COLO668 (cell line): ENCODE measurements around the gene PRR20D.
"Not testable (repeated sequence)": the region's sequence is repeated elsewhere in the genome, so short reads cannot be mapped to it uniquely, and the experiment has no call there.

Experiments
- DNase-seq: peaks from one replicate; lab custom pipeline; 2025; ENCODE audit not compliant: unreplicated experiment; lab: John Stamatoyannopoulos, UW

The PRR20D gene

DNA sequence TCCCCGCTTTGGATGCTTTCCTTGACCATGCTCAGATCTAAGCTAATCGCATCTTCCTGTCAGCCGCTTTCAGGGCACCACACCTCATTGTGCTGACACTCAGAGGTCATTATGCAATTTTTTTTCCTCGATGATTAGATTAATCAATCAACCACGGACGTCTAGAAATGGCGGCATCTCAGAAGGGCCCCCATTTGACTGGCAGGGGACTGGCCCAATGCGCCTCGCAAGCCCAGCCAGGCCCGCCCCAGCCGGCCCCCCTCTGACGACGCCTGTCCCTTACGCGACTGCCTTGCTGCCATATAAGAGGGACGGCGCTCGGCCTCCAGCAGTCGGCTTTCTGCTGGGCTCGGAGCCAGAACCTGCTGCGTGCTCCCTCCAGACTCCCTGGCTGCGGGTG is at the start of gene PRR20D:
PRR20D (plus strand) TSS at position 301 of the 400 bp plus-strand sequence. CDS start 387 bp downstream, outside the sequence.
- DNase-seq = not testable (repeated sequence)

DNA sequence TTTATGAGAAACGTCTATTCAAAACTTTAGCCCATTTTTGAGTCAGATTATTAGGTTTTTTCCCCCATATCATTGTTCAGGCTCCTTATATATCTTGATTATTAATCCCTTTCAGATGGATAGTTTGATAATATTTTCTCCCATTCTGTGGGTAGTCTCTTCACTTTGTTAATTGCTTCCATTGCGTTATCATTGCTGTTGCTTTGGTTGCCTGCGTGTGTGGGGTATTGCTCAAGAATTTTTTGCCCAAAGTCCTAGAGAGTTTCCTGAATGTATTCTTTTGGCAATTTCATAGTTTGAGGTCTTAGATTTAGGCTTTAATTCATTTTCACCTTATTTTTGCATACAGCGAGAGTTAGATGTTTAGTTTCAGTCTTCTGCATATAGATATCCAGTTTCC is 45.5 kb upstream of the PRR20D start:
- no peak for DNase-seq

DNA sequence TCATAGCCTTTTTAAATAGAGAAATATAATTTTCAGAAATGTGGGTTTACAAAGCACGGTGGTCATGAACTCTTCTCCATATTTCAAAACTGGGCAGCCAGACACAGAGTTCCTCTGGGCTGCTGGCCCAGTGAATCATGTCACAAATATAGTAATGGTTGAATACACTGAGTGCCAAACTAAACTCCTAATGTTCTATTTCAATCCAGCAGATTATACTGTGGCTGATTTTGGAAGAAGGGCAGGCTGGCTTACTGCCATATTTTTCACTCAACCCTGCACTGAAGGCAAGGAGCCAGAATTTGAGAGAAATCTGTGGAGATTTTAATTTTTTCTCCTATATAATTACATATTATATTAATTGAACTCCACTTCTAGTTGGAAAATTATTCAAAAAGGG is 36.8 kb upstream of the PRR20D start:
- no peak for DNase-seq

GRCh38 chr13:57128909-57129308 is 31.5 kb upstream of the PRR20D start:
- DNase-seq = no peak

DNA sequence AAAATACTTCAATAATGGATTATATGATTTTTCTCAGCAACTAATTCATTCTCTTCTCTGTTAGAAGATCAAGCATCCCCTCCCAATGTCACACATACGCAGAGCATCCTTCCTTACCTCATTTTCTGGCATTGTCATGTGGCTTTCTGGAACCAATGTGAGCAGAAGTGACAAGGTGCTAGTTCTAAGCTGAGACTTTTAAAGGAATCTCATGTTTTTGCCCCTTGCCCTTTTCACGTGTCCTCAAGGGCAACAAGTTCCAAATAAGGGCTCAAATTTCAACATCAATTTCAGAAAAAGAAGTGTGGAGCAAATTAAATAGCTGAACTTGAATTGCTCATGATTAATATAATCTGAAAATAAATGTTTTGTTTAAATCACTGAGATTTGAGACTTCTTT is 24.3 kb upstream of the PRR20D start:
- no peak for DNase-seq

- no peak for DNase-seq
These were observed 22.8 kb upstream of the PRR20D start for GRCh38 chr13:57137585-57137984.

DNA sequence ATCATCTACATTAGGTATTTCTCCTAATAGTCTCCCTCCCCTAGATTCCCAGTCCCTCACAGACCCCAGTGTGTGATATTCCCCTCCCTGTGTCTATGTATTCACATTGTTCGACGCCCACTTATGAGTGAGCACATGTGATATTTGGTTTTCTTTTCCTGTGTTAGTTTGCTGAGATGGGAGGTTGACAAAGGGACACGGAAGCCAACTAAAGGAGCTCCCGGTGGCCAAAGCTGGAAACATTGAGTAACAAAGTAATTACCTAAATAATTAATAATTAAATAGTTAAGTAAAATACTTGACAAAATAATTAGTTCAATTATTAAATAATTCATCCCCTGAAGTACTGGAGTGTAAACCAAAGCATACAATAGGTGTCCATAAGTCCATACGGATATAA is 21.4 kb upstream of the PRR20D start:
- no peak for DNase-seq

DNA sequence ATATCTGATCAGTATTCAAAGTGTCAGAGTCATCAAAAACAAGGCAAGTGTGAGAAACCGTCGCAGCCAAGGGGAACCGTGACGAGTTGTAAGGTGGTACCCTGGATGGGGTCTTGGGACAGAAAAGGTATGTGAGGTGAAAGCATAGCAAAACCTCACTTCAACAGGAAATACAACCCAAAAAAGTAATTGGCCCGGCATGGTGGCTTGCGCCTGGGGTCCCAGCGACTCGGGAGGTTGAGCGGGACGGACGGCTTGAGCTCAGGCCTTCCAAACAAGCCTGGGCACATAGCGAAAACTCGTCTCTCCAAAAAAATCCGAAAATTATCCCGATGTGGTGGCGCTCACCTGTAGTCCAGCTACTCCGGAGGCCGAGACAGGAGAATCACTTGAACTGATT is 20.7 kb upstream of the PRR20D start:
- not testable (repeated sequence) for DNase-seq

DNA sequence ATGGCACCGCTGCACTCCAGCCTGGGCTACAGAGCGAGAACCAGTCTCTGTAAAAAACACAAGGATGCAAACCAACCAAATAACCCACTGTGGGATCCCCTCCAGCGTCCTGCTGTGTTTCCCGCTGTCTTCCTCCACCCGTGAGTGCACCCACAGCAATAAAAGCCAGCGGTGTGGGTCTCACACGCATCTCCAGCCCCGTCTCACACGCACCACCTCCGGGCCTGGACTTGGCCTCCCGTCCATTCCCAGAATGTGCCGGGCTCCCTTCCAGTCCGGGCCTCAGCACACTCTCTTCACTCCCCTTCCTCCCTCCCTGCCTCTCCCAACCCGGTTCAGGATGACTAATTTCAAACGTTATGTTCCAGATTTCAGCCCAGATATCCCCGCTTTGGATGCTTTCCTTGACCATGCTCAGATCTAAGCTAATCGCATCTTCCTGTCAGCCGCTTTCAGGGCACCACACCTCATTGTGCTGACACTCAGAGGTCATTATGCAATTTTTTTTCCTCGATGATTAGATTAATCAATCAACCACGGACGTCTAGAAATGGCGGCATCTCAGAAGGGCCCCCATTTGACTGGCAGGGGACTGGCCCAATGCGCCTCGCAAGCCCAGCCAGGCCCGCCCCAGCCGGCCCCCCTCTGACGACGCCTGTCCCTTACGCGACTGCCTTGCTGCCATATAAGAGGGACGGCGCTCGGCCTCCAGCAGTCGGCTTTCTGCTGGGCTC is 20.0 kb upstream of the PRR20D start, which contains the start of gene PRR20A:
PRR20A (plus strand) TSS at position 684 of the 734 bp plus-strand sequence. CDS start 387 bp downstream, outside the sequence.
- DNase-seq = not testable (repeated sequence)

- not testable (repeated sequence) for DNase-seq
These were observed 13.2 kb upstream of the PRR20D start, which contains the start of gene PRR20B for GRCh38 chr13:57147188-57147587. Gene PRR20B, plus strand, starts transcription at chr13:57147488. Its CDS starts 387 bp downstream, at chr13:57147875.

DNA sequence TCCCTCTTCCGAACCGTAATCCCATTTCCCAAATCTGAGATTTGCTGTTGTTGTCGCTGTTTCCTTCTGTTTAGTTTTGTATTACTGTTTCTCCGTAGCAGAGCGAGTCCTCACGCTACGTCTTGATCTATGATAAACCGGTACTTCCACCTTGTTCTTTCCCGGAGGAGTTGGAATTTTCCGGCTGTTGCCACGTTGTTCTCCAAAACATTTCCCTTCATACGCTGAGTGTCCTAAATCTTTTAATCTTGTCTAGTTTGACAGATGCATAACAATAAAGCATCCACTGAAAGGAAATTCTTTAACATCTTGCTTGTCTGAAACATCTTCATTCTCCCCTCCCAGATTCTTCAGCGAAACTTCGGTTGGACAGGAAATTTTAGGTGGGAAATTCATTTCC is 12.3 kb upstream of the PRR20D start:
- not testable (repeated sequence) for DNase-seq

- not testable (repeated sequence) for DNase-seq
These were observed 6.7 kb upstream of the PRR20D start, which contains the start of gene PRR20C for GRCh38 chr13:57153761-57154160. Gene PRR20C, plus strand, starts transcription at chr13:57154061. Its CDS starts 387 bp downstream, at chr13:57154448.

DNA sequence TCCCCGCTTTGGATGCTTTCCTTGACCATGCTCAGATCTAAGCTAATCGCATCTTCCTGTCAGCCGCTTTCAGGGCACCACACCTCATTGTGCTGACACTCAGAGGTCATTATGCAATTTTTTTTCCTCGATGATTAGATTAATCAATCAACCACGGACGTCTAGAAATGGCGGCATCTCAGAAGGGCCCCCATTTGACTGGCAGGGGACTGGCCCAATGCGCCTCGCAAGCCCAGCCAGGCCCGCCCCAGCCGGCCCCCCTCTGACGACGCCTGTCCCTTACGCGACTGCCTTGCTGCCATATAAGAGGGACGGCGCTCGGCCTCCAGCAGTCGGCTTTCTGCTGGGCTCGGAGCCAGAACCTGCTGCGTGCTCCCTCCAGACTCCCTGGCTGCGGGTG is 6.5 kb downstream of the PRR20D start, which contains the start of gene PRR20E:
PRR20E (plus strand) TSS at position 301 of the 400 bp plus-strand sequence. CDS start 387 bp downstream, outside the sequence.
- not testable (repeated sequence) for DNase-seq

DNA sequence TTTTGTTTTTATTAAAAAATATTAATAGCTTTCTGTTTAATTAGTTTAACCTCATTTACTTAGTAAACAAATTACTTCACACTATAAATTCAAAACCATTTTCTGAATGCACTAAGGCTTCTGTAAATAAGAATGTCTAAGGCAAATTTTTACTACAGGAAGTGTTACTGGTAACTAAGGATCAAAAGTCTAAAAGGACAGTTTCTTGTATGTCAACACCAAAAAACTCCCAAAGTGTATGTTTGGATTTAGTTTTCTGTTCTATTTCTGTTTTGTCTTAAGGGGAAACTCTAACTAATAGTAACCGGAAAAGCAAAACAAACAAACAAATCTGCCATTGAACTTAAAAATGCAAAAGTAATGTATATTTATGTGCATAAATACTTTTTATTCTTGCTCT is 31.2 kb downstream of the PRR20D start:
- DNase-seq = no peak

GRCh38 chr13:57212989-57213388 is 52.6 kb downstream of the PRR20D start:
- DNase-seq = no peak
